ENCODE data around the gene OR10H4.

DNA sequence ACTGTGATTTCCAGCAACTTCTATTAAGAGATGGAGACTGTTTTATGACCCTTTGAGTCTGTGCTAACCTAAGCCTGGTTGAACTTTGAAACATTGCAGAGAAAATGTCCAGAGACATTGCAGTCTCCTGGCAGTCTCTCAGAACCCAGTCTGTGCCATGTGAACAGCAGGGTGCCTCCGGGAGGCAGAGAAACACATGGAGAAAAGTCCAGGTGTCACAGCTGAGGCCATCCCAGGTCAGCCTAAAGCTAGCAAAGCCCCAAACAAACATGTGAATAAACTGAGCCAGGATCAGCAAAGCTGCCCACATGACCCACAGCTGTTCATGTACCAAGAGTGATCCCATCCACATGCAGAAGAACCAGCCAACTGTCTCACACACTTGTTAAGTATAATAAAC is 22.3 kb upstream of the OR10H4 start:
- TF ChIP-seq, protein P1, sequence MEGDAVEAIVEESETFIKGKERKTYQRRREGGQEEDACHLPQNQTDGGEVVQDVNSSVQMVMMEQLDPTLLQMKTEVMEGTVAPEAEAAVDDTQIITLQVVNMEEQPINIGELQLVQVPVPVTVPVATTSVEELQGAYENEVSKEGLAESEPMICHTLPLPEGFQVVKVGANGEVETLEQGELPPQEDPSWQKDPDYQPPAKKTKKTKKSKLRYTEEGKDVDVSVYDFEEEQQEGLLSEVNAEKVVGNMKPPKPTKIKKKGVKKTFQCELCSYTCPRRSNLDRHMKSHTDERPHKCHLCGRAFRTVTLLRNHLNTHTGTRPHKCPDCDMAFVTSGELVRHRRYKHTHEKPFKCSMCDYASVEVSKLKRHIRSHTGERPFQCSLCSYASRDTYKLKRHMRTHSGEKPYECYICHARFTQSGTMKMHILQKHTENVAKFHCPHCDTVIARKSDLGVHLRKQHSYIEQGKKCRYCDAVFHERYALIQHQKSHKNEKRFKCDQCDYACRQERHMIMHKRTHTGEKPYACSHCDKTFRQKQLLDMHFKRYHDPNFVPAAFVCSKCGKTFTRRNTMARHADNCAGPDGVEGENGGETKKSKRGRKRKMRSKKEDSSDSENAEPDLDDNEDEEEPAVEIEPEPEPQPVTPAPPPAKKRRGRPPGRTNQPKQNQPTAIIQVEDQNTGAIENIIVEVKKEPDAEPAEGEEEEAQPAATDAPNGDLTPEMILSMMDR (conservative IDR thresholded peaks at IDR 0.05) = no peak
- TF ChIP-seq ZFX (IDR thresholded peaks at IDR 0.05) = no peak

Data from C4-2B (cell line).